GM12891 (cell line): Measurements from ENCODE around the gene GLP2R.

Source experiments
- DNase-seq: peaks from one replicate; pipeline ENCODE4 v3.0.0; 2011; ENCODE audit warnings: low spot score; ENCODE audit not compliant: insufficient read length
- FAIRE-seq: peaks from 2 replicates; lab custom pipeline; 2011; peaks lifted over from hg19 to GRCh38; lab: Jason Lieb, UNC
- PAX5 ChIP-seq: IDR thresholded peaks from 2 replicates; pipeline ENCODE4 v1.6.1; 2011; ENCODE audit warnings: low read length, moderate library complexity, mild to moderate bottlenecking; ENCODE audit not compliant: insufficient read depth, severe bottlenecking
- POLR2A ChIP-seq: IDR thresholded peaks from 2 replicates; pipeline ENCODE4 v1.6.1; 2011; ENCODE audit warnings: low read depth, low read length, control low read depth
- POLR2AphosphoS5 ChIP-seq: IDR thresholded peaks from 2 replicates; pipeline ENCODE4 v1.6.1; 2011; ENCODE audit warnings: low read depth, low read length, control low read depth
- POU2F2 ChIP-seq: IDR thresholded peaks from 2 replicates; pipeline ENCODE4 v1.6.1; 2011; ENCODE audit warnings: low read depth, mild to moderate bottlenecking, control low read depth, low read length, moderate library complexity
- SPI1 ChIP-seq: IDR thresholded peaks from 2 replicates; pipeline ENCODE4 v1.6.1; 2011; ENCODE audit warnings: low read depth, low read length, control low read depth
- TAF1 ChIP-seq: IDR thresholded peaks from 2 replicates; pipeline ENCODE4 v1.6.1; 2011; ENCODE audit warnings: low read depth, low read length, control low read depth

Gene GLP2R

GRCh38 chr17:9843152-9844010, 17.7 kb downstream of the GLP2R start:
- FAIRE-seq (no peak), DNase-seq (no peak)
- TF ChIP-seq POLR2AphosphoS5: no peak
- TF ChIP-seq POU2F2: no peak
- TF ChIP-seq TAF1: no peak
- no peak for TF ChIP-seq PAX5
- no peak for TF ChIP-seq POLR2A
- TF ChIP-seq SPI1: no peak

- FAIRE-seq: no peak
- TF ChIP-seq SPI1 (no peak), POLR2A (no peak), POLR2AphosphoS5 (no peak)
- DNase-seq: no peak
These were observed 18.4 kb downstream of the GLP2R start for GRCh38 chr17:9844153-9844552.

- no peak for FAIRE-seq
- no peak for DNase-seq
- TF ChIP-seq POU2F2 (no peak), POLR2A (no peak), PAX5 (no peak), TAF1 (no peak), POLR2AphosphoS5 (no peak)
These were observed 19.6 kb downstream of the GLP2R start for GRCh38 chr17:9845306-9845705.

GRCh38 chr17:9850151-9850550, 24.4 kb downstream of the GLP2R start:
- TF ChIP-seq POU2F2 (no peak), POLR2AphosphoS5 (no peak), SPI1 (no peak), POLR2A (no peak)
- FAIRE-seq (no peak), DNase-seq (no peak)

- FAIRE-seq: no peak
- no peak for TF ChIP-seq SPI1
- no peak for TF ChIP-seq TAF1
- TF ChIP-seq POLR2AphosphoS5: no peak
- no peak for TF ChIP-seq PAX5
- TF ChIP-seq POLR2A: no peak
- no peak for TF ChIP-seq POU2F2
- DNase-seq: no peak
These were observed 28.5 kb downstream of the GLP2R start for GRCh38 chr17:9854255-9854654.

DNA sequence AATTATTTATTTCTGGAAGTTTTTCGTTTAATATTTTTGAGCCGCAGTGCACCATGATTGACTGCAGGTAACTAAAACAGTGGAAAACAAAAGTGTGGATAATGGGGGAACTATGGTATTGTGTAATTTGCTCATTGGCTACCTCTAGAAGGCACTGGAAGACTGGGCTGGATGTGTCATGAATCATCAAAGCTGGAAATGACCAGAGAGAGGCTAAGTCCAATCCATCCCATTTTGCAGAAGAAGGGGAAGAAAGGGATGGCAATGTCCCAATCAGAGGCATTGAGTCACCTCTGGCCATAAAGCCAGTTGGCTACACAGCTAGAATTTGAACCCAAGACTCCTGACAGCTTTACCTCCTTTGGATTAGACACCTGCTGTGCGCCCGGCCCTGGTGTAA, 29.3 kb downstream of the GLP2R start:
- DNase-seq (no peak), FAIRE-seq (no peak)
- TF ChIP-seq PAX5: no peak
- no peak for TF ChIP-seq POU2F2
- TF ChIP-seq POLR2A: no peak
- no peak for TF ChIP-seq SPI1
- TF ChIP-seq TAF1: no peak
- no peak for TF ChIP-seq POLR2AphosphoS5

GRCh38 chr17:9859781-9860180, 34.1 kb downstream of the GLP2R start:
- FAIRE-seq (no peak), DNase-seq (no peak)
- TF ChIP-seq POU2F2 (no peak), TAF1 (no peak), POLR2A (no peak), POLR2AphosphoS5 (no peak), SPI1 (no peak), PAX5 (no peak)

DNA sequence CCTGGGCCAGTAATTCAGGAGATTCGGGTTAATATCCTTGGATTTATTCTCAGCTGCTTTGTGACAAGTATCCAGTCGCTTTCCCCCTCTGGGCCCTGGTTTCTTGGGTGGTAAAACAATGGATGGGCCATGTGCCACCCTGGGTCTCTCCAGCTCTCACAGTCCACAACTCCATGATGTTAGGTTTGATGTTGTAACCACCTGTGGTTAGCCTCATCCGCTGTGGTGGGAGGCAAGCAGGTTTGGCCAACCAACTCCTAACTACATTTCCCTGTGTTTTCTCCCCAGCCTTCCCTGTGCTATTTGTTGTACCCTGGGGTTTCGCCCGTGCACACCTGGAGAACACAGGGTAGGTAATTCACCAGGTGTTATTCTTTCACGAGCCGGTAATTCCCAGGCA, 35.1 kb downstream of the GLP2R start:
- FAIRE-seq: no peak
- TF ChIP-seq SPI1 (no peak), POU2F2 (no peak), POLR2AphosphoS5 (no peak), POLR2A (no peak), TAF1 (no peak), PAX5 (no peak)
- no peak for DNase-seq

DNA sequence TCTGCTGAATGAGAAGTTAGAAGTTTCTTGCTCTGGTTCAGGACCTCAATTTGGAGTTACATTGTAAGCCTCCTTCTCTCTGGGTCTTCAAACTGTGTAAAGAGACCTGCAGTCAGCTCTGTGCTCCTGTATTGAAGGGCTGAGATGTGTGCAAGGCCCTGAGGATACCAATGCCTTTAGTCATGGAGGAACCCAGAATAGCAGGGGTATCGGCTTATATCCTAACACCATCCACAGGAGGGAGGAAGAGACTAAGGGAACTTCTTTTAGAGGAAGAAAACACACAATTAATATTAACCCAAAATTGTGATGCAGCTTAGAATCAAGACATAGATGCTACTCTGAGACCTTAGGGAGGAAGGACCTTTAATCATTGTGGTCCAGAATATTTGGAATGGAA, 36.5 kb downstream of the GLP2R start:
- FAIRE-seq (no peak), DNase-seq (no peak)
- no peak for TF ChIP-seq POU2F2
- TF ChIP-seq PAX5: no peak
- no peak for TF ChIP-seq SPI1
- no peak for TF ChIP-seq TAF1
- TF ChIP-seq POLR2AphosphoS5: no peak
- no peak for TF ChIP-seq POLR2A

DNA sequence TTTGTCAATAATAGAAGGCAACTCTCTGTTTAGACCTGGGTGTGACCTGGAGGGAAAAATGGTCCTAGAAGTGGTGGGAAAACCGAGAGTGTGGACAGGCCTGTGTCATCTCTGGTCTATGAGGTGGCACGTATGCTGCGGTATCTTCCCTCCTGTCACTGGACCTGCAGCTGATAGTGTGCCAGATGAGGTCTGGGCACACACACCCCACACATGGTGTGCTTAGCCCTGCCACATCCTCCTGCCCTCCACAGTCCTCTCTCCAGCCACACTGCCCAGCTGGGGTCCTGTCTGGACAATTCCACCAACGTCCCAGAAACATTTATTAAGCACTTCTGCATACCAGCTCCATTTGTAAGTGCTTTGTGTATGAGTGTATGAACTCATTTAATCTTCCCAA, 37.2 kb downstream of the GLP2R start:
- DNase-seq (no peak), FAIRE-seq (no peak)
- TF ChIP-seq POU2F2 (no peak), PAX5 (no peak), POLR2AphosphoS5 (no peak), SPI1 (no peak), TAF1 (no peak), POLR2A (no peak)
